K562 (cell line): ENCODE measurements around the gene TMEM184B. TPM values are rescaled to one million over a fixed set of nuclear protein-coding genes. Genes with fewer than 3 reads are reported as not detected.

Experiments
- BACH1 ChIP-seq: fragments of 200-800 bp; sonication (Bioruptor generic); IDR thresholded peaks from 2 replicates; pipeline ENCODE4 v1.6.1; 2016; ENCODE audit warnings: missing genetic modification characterization, missing compliant biosample characterization
- CHCHD3 ChIP-seq: fragments of 250-450 bp; sonication (Bioruptor Pico); IDR thresholded peaks from 2 replicates; pipeline ENCODE4 v2.1.2; 2022; ENCODE audit warnings: mild to moderate bottlenecking
- E2F8 ChIP-seq: fragments of 450-650 bp; IDR thresholded peaks from 2 replicates; pipeline ENCODE4 v1.7.1; 2018; ENCODE audit warnings: mild to moderate bottlenecking, low read depth; ENCODE audit not compliant: partially characterized antibody
- LEF1 ChIP-seq: fragments of 450-650 bp; IDR thresholded peaks from 2 replicates; pipeline ENCODE4 v1.6.1; 2016; ENCODE audit warnings: mild to moderate bottlenecking
- MIER1 ChIP-seq: fragments of 450-650 bp; IDR thresholded peaks from 2 replicates; pipeline ENCODE4 v1.6.1; 2016; ENCODE audit warnings: antibody characterized with exemption, mild to moderate bottlenecking, low read depth
- NCOA6 ChIP-seq: fragments of 450-650 bp; IDR thresholded peaks from 2 replicates; pipeline ENCODE4 v1.6.1; 2017; ENCODE audit warnings: mild to moderate bottlenecking
- RAD21 ChIP-seq, 2 experiments: fragments of 250-450 bp in 1 of 2; fragments of 450-650 bp in 1 of 2; sonication (Bioruptor Pico) in 1 of 2; formaldehyde crosslinking in 1 of 2; IDR thresholded peaks in 1 of 2; conservative IDR thresholded peaks in 1 of 2; 2 replicates each; pipeline versions ENCODE4 v1.4.0 to v1.8.0; 2020 to 2022; ENCODE audit warnings: mild to moderate bottlenecking in 2 of 2, moderate library complexity in 1 of 2
- REST ChIP-seq, 2 experiments: fragments of 450-650 bp; formaldehyde crosslinking in 1 of 2; IDR thresholded peaks; 2 replicates each; pipeline versions ENCODE4 v1.4.0 to v1.6.1; 2014 to 2020; ENCODE audit warnings: mild to moderate bottlenecking in 2 of 2, borderline replicate concordance in 1 of 2, low read depth in 1 of 2
- ZNF217 ChIP-seq: sonication (generic); formaldehyde crosslinking; IDR thresholded peaks from 2 replicates; pipeline ENCODE4 v1.8.0; 2022; ENCODE audit warnings: mild to moderate bottlenecking, missing genetic modification reagents
- polyA plus RNA-seq, 8 experiments: library from polyadenylated mRNA; depleted of rRNA in 4 of 8; stranded (reverse) in 5 of 8; unstranded in 3 of 8; fragments of >200 nt; fragmentation: Nextera tagmentation in 2 of 8; fragmentation: Illumina TruSeq in 1 of 8; extraction: Ambion mirVana in 2 of 8; extraction: Trizol in 1 of 8; gene quantifications; 2 replicates each; pipeline versions ENCODE4 v1.2.1 to v1.2.3, GENCODE V29; 2011 to 2014; ENCODE audit warnings: inconsistent platforms in 1 of 8, missing spikeins in 1 of 8
- total RNA-seq, 7 experiments: library from RNA; depleted of rRNA in 6 of 7; stranded (reverse); fragments of >200 nt in 6 of 7; fragmentation: Illumina TruSeq in 2 of 7; extraction: Trizol in 2 of 7; gene quantifications; 2 replicates each; pipeline versions ENCODE4 v1.2.1 to v1.2.3, GENCODE V29; 2011 to 2021; ENCODE audit warnings: low replicate concordance in 1 of 7
- TF ChIP-seq, protein P1 (sequence below), 2 experiments: IDR thresholded peaks; 2 replicates each; pipeline ENCODE4 v1.6.1; 2012; ENCODE audit warnings: improper control_type of control experiment in 2 of 2, low read depth in 2 of 2, low read length in 2 of 2, borderline replicate concordance in 1 of 2
- TF ChIP-seq, protein P2 (sequence below): fragments of 250-450 bp; sonication (Bioruptor Pico); IDR thresholded peaks from 2 replicates; pipeline ENCODE4 v1.8.0; 2021; ENCODE audit warnings: moderate library complexity, mild to moderate bottlenecking, inconsistent platforms

The TMEM184B gene
- total and polyA plus RNA-seq, 9 of the 15 experiments (the other 6 are each of a cell fraction or from before 2014, with no cell fraction given), result 0.31 to 25.1 (median 6.2) TPM

GRCh38 chr22:38298312-38299005 lies 25.6 kb upstream of the TMEM184B start (continued):
- 0 out of 2 replicates have a peak, but pooled peaks have one; percentile 21 for TF ChIP-seq REST (IDR thresholded peaks at IDR 0.05; ENCODE audit: borderline replicate concordance)
- no peak for TF ChIP-seq REST (CRISPR knock-in tag; IDR thresholded peaks at IDR 0.05; ENCODE audit: low read depth)
- no peak for TF ChIP-seq MIER1
- TF ChIP-seq RAD21 (CRISPR knock-in tag; conservative IDR thresholded peaks at IDR 0.05 in 1 of 2, IDR thresholded peaks at IDR 0.05 in 1 of 2), result peak in 1 of 2 experiments; percentile 37; a peak in 1 of 4 replicates
- TF ChIP-seq, protein P1, sequence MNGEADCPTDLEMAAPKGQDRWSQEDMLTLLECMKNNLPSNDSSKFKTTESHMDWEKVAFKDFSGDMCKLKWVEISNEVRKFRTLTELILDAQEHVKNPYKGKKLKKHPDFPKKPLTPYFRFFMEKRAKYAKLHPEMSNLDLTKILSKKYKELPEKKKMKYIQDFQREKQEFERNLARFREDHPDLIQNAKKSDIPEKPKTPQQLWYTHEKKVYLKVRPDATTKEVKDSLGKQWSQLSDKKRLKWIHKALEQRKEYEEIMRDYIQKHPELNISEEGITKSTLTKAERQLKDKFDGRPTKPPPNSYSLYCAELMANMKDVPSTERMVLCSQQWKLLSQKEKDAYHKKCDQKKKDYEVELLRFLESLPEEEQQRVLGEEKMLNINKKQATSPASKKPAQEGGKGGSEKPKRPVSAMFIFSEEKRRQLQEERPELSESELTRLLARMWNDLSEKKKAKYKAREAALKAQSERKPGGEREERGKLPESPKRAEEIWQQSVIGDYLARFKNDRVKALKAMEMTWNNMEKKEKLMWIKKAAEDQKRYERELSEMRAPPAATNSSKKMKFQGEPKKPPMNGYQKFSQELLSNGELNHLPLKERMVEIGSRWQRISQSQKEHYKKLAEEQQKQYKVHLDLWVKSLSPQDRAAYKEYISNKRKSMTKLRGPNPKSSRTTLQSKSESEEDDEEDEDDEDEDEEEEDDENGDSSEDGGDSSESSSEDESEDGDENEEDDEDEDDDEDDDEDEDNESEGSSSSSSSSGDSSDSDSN (IDR thresholded peaks at IDR 0.05; ENCODE audit: borderline replicate concordance in 1 of 2, low read depth in 2 of 2, low read length in 2 of 2), result no peak
- TF ChIP-seq, protein P2, sequence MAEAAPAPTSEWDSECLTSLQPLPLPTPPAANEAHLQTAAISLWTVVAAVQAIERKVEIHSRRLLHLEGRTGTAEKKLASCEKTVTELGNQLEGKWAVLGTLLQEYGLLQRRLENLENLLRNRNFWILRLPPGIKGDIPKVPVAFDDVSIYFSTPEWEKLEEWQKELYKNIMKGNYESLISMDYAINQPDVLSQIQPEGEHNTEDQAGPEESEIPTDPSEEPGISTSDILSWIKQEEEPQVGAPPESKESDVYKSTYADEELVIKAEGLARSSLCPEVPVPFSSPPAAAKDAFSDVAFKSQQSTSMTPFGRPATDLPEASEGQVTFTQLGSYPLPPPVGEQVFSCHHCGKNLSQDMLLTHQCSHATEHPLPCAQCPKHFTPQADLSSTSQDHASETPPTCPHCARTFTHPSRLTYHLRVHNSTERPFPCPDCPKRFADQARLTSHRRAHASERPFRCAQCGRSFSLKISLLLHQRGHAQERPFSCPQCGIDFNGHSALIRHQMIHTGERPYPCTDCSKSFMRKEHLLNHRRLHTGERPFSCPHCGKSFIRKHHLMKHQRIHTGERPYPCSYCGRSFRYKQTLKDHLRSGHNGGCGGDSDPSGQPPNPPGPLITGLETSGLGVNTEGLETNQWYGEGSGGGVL (CRISPR knock-in tag), result no peak
- TF ChIP-seq NCOA6, result no peak
- TF ChIP-seq BACH1 (tag), result no peak
- no peak for TF ChIP-seq CHCHD3 (CRISPR knock-in tag)
- TF ChIP-seq E2F8, result no peak
- TF ChIP-seq ZNF217 (CRISPR knock-in tag), result no peak
- no peak for TF ChIP-seq LEF1
